HepG2 (cell line): ENCODE data around the gene CRADD. TPM values are rescaled to one million over a fixed set of nuclear protein-coding genes. Genes with fewer than 3 reads are reported as not detected.

Experiments used
- DMAP1 ChIP-seq: IDR thresholded peaks from 2 replicates; pipeline ENCODE4 v1.6.1; 2016
- HNF4A ChIP-seq: sonication (generic); formaldehyde crosslinking; IDR thresholded peaks from 2 replicates; pipeline ENCODE4 v1.4.0; 2020; ENCODE audit warnings: missing genetic modification reagents
- HNF4G ChIP-seq, 2 experiments: sonication (generic) in 1 of 2; formaldehyde crosslinking in 1 of 2; IDR thresholded peaks; 2 replicates each; pipeline versions ENCODE4 v1.4.0 to v1.6.1; 2011 to 2020; ENCODE audit warnings: borderline replicate concordance in 2 of 2, low read depth in 2 of 2, mild to moderate bottlenecking in 2 of 2, low read length in 1 of 2, missing genetic modification reagents in 1 of 2, moderate library complexity in 1 of 2
- IRF9 ChIP-seq: sonication (generic); formaldehyde crosslinking; IDR thresholded peaks from 2 replicates; pipeline ENCODE4 v1.8.0; 2022; ENCODE audit warnings: missing genetic modification reagents, mild to moderate bottlenecking, borderline replicate concordance
- RARA ChIP-seq: IDR thresholded peaks from 2 replicates; pipeline ENCODE4 v1.6.1; 2016; ENCODE audit warnings: missing genetic modification reagents, missing compliant biosample characterization
- TEF ChIP-seq: sonication (generic); formaldehyde crosslinking; IDR thresholded peaks from 2 replicates; pipeline ENCODE4 v1.5.0; 2020; ENCODE audit warnings: missing genetic modification reagents
- U2AF2 ChIP-seq: fragments of 200-400 bp; formaldehyde crosslinking; IDR thresholded peaks from 2 replicates; pipeline ENCODE4 v1.6.1; 2017; ENCODE audit warnings: low read depth, mild to moderate bottlenecking, low read length
- polyA plus RNA-seq, 8 experiments: library from polyadenylated mRNA; depleted of rRNA in 3 of 8; stranded (reverse) in 7 of 8; unstranded in 1 of 8; fragments of >200 nt; fragmentation: Illumina TruSeq in 4 of 8; extraction: Trizol in 4 of 8; gene quantifications; 2 replicates each; pipeline versions ENCODE4 v1.2.1 to v1.2.3, GENCODE V29; 2011 to 2016; ENCODE audit warnings: low read depth in 4 of 8, missing spikeins in 1 of 8, mixed read lengths in 1 of 8; ENCODE audit not compliant: insufficient read depth in 1 of 8
- total RNA-seq, 5 experiments: library from RNA; depleted of rRNA; stranded (reverse); fragments of >200 nt; fragmentation: Illumina TruSeq; extraction: Trizol; gene quantifications; 2 replicates each; pipeline ENCODE4 v1.2.3, GENCODE V29; 2016; ENCODE audit warnings: low read depth in 1 of 5
- TF ChIP-seq, protein P1 (sequence below): sonication (generic); formaldehyde crosslinking; IDR thresholded peaks from 2 replicates; pipeline ENCODE4 v1.5.0; 2020; ENCODE audit warnings: mild to moderate bottlenecking, missing genetic modification reagents
- TF ChIP-seq, protein P2 (sequence below): sonication (generic); formaldehyde crosslinking; IDR thresholded peaks from 2 replicates; pipeline ENCODE4 v1.4.0; 2020; ENCODE audit warnings: missing genetic modification reagents
- TF ChIP-seq, protein P3 (sequence below): IDR thresholded peaks from 2 replicates; pipeline ENCODE4 v1.6.1; 2016; ENCODE audit warnings: low read depth
- TF ChIP-seq, protein P4 (sequence below), 2 experiments: fragments of 450-650 bp in 1 of 2; sonication (generic) in 1 of 2; formaldehyde crosslinking in 1 of 2; IDR thresholded peaks; 2 replicates each; pipeline versions ENCODE4 v1.6.1 to v1.8.0; 2016 to 2022; ENCODE audit warnings: antibody characterized with exemption in 1 of 2, mild to moderate bottlenecking in 1 of 2, missing genetic modification reagents in 1 of 2

CRADD gene
- total and polyA plus RNA-seq, 2 of the 13 experiments (the other 11 are each of a cell fraction or from before 2014, with no cell fraction given): 12.4 to 18.8 TPM

- TF ChIP-seq, protein P1, sequence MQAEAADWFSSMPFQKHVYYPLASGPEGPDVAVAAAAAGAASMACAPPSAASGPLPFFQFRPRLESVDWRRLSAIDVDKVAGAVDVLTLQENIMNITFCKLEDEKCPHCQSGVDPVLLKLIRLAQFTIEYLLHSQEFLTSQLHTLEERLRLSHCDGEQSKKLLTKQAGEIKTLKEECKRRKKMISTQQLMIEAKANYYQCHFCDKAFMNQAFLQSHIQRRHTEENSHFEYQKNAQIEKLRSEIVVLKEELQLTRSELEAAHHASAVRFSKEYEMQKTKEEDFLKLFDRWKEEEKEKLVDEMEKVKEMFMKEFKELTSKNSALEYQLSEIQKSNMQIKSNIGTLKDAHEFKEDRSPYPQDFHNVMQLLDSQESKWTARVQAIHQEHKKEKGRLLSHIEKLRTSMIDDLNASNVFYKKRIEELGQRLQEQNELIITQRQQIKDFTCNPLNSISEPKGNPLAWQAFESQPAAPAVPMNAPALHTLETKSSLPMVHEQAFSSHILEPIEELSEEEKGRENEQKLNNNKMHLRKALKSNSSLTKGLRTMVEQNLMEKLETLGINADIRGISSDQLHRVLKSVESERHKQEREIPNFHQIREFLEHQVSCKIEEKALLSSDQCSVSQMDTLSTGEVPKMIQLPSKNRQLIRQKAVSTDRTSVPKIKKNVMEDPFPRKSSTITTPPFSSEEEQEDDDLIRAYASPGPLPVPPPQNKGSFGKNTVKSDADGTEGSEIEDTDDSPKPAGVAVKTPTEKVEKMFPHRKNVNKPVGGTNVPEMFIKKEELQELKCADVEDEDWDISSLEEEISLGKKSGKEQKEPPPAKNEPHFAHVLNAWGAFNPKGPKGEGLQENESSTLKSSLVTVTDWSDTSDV (CRISPR knock-in tag): no peak
- TF ChIP-seq U2AF2 (no peak), HNF4A (CRISPR knock-in tag) (peak; percentile 62), DMAP1 (CRISPR knock-in tag) (no peak), RARA (CRISPR knock-in tag) (peak; percentile 47; the same call in 1 of the 2 replicates), HNF4G (IDR thresholded peaks at IDR 0.05; ENCODE audit: borderline replicate concordance, low read depth, low read length) (peak; percentile 55; the same call in 1 of the 2 replicates), HNF4G (CRISPR knock-in tag; IDR thresholded peaks at IDR 0.05; ENCODE audit: borderline replicate concordance, low read depth) (no peak), IRF9 (CRISPR knock-in tag) (no peak), TEF (no peak; the same call in 1 of the 2 replicates)
- TF ChIP-seq, protein P2, sequence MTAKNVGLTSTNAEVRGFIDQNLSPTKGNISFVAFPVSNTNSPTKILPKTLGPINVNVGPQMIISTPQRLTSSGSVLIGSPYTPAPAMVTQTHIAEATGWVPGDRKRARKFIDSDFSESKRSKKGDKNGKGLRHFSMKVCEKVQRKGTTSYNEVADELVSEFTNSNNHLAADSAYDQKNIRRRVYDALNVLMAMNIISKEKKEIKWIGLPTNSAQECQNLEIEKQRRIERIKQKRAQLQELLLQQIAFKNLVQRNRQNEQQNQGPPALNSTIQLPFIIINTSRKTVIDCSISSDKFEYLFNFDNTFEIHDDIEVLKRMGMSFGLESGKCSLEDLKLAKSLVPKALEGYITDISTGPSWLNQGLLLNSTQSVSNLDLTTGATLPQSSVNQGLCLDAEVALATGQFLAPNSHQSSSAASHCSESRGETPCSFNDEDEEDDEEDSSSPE (CRISPR knock-in tag): no peak
- TF ChIP-seq, protein P3, sequence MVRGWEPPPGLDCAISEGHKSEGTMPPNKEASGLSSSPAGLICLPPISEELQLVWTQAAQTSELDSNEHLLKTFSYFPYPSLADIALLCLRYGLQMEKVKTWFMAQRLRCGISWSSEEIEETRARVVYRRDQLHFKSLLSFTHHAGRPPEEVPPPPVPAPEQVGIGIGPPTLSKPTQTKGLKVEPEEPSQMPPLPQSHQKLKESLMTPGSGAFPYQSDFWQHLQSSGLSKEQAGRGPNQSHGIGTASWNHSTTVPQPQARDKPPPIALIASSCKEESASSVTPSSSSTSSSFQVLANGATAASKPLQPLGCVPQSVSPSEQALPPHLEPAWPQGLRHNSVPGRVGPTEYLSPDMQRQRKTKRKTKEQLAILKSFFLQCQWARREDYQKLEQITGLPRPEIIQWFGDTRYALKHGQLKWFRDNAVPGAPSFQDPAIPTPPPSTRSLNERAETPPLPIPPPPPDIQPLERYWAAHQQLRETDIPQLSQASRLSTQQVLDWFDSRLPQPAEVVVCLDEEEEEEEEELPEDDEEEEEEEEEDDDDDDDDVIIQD (CRISPR knock-in tag): peak; percentile 72; the same call in 1 of the 2 replicates
- TF ChIP-seq, protein P4, sequence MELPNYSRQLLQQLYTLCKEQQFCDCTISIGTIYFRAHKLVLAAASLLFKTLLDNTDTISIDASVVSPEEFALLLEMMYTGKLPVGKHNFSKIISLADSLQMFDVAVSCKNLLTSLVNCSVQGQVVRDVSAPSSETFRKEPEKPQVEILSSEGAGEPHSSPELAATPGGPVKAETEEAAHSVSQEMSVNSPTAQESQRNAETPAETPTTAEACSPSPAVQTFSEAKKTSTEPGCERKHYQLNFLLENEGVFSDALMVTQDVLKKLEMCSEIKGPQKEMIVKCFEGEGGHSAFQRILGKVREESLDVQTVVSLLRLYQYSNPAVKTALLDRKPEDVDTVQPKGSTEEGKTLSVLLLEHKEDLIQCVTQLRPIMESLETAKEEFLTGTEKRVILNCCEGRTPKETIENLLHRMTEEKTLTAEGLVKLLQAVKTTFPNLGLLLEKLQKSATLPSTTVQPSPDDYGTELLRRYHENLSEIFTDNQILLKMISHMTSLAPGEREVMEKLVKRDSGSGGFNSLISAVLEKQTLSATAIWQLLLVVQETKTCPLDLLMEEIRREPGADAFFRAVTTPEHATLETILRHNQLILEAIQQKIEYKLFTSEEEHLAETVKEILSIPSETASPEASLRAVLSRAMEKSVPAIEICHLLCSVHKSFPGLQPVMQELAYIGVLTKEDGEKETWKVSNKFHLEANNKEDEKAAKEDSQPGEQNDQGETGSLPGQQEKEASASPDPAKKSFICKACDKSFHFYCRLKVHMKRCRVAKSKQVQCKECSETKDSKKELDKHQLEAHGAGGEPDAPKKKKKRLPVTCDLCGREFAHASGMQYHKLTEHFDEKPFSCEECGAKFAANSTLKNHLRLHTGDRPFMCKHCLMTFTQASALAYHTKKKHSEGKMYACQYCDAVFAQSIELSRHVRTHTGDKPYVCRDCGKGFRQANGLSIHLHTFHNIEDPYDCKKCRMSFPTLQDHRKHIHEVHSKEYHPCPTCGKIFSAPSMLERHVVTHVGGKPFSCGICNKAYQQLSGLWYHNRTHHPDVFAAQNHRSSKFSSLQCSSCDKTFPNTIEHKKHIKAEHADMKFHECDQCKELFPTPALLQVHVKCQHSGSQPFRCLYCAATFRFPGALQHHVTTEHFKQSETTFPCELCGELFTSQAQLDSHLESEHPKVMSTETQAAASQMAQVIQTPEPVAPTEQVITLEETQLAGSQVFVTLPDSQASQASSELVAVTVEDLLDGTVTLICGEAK (IDR thresholded peaks at IDR 0.05): no peak
- TF ChIP-seq, protein P4 (CRISPR knock-in tag; IDR thresholded peaks at IDR 0.05): no peak
Observed at GRCh38 chr12:93759512-93760081, 82.4 kb downstream of the CRADD start (continued).
